Measurements from ENCODE around the gene CNOT3.
A peak's percentile ranks its signal among the peaks of the same experiment; 100 is the strongest.
"Not testable (repeated sequence)": the region's sequence is repeated elsewhere in the genome, so short reads cannot be mapped to it uniquely, and the experiment has no call there.

CNOT3 gene

DNA sequence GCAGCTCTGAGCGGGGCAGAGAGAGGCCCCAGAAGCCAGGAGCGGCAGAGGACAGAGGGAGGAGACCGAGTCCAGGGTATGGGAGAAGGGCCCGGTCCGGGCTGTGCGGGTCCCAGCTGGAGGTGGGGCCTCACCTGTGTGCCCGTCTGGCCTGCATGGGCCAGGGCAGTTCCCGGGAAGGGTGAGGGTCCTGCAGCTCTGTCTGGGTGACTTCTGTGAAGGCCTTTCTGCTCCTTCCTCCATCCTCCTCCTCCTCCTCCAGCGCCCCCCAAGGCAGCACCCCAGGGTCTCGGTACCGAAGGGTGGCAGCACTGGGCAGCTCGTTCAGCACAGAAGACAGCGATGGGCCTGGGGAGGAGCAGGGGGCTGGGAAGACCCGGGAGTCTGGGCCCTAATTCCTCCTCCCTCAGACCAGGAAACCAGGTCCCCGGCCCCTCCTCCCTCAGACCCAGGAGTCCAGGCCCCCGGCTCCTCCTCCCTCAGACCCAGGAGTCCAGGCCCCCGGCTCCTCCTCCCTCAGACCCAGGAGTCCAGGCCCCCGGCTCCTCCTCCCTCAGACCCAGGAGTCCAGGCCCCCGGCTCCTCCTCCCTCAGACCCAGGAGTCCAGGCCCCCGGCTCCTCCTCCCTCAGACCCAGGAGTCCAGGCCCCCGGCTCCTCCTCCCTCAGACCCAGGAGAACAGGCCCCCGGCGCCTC is 34.3 kb downstream of the CNOT3 start:
- not testable (repeated sequence) for DNase-seq (ENCODE audit: low read depth)

- no peak for DNase-seq (ENCODE audit: low read depth)
These were observed 35.2 kb downstream of the CNOT3 start, which contains the start of gene TMC4 for GRCh38 chr19:54172471-54173358. Gene TMC4 (minus strand): TSS chr19:54173160. CDS start chr19:54173117, 43 bp downstream.

GRCh38 chr19:54173359-54173699 is 35.8 kb downstream of the CNOT3 start:
- DNase-seq (ENCODE audit: low read depth): no peak

DNA sequence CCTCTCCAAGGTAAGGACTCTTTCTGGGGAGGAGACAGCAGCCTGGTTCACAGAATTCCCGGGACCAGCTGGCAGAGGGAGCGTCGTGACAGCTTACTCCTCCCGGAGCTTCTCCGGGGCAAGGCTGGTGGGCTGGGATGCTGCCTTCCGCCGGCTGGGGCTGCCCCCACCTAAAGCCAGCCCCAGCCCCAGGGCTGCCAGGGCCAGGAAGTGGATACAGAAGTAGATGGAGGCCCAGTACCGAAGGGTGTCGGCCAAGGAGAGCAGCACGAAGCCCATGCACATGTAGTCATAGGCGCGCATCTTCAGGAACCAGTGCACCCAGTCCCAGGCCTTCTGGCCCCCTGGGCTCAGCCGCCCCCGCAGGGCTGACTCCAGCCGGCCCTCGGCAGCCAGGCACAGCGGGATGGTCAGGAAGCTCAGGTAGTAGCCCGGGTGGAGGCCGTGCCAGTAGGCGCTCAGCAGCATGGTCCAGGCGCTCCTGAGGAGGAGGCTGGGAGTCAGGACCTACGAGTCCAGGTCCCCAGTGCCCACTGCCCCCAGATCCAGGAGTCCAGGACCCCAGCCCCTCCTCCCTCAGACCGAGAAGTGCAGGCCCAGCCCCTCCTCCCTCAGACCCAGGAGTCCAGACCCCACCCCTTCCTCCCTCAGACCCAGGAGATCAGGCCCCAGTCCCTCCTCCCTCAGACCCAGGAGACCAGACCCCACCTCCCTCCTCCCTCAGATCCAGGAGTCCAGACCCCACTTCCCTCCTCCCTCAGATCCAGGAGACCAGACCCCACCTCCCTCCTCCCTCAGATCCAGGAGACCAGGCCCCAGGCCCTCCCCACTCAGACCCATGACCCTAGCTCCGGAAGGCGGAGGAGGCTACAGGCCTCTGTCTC is 36.6 kb downstream of the CNOT3 start:
- no peak for DNase-seq (ENCODE audit: low read depth)

DNA sequence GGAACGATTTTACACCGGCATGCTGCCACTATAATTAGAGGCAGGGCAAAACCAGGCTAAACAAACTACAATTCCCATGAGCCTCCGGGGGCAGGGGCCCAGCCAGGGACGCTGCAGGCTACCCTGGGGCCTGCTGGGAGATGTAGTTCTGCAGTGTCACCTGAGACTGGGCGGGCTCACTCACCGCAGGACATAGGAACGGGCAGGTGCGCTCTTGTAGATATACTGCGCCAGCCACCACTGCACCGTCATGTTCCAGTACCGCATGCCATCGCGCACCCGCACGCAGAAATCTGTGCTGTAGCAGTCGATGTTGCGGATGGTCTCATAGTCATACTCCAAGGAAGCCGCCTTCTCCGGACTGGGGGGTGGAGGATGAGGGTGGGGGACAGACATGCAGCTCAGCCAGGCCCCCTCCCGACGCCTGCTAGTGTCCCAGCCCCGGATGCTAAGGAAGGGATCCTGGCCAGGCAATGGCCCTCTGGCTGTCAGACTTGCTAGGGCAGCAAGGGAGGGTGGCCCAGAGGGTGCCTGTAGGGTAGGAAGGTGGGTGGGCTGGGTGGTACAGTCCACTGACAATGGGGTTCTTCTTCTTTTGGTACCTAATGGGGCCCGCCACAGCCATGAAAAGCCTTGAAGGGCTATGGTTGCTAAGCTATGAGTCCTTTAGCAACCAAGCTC is 41.2 kb downstream of the CNOT3 start:
- no peak for DNase-seq (ENCODE audit: low read depth)

GRCh38 chr19:54179262-54179852 is 41.8 kb downstream of the CNOT3 start:
- no peak for DNase-seq (ENCODE audit: low read depth)

- no peak for DNase-seq (ENCODE audit: low read depth)
These were observed 42.4 kb downstream of the CNOT3 start for GRCh38 chr19:54179921-54180461.

GRCh38 chr19:54180691-54181091 is 43.1 kb downstream of the CNOT3 start:
- DNase-seq (ENCODE audit: low read depth): no peak

GRCh38 chr19:54181894-54182293 is 44.3 kb downstream of the CNOT3 start:
- DNase-seq (ENCODE audit: low read depth): not testable (repeated sequence)

DNA sequence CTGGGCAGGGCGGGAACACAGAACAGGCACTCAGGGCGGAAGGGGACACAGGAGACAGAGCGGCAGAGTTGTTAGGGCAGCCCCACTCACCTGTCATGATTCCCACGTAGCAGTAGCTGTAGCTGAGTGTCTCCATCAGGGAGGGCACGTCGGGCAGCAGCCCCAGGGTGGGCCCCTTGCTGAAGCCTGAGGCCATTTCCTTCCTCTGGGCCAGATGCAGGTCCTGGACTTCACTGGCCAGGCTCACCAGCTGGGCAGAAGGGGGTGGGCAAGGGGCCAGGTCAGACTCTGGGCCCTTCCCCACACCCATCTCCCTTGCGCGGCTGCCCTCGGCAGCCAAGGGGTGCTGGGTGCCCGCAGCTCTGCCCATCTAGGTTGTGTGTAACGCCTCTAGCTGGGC is 45.9 kb downstream of the CNOT3 start:
- DNase-seq (ENCODE audit: low read depth): no peak

DNA sequence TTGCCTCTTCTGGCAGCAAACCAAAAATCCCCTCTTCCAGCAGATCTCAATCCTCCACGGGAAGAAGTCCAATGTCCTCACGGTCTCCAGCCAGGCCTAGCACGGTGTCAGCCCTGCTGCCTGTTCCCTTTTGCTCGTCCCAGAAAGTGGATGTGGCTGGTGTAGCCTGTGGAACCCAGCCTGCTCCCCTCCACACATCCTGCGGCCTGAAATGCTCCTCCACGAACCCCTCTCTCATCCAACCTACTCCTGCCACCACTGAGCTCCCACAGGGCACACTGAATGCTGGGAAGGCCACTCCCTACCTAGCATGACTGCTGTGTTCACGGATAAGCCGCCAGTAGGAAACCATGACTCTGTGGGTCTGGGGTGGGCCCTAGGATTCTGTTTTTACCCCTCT is 48.8 kb downstream of the CNOT3 start:
- DNase-seq (ENCODE audit: low read depth): no peak

- DNase-seq (ENCODE audit: low read depth): no peak
These were observed 49.4 kb downstream of the CNOT3 start for GRCh38 chr19:54186934-54187381.

GRCh38 chr19:54188215-54188871 is 50.8 kb downstream of the CNOT3 start:
- DNase-seq (ENCODE audit: low read depth): peak; percentile 51

- DNase-seq (ENCODE audit: low read depth): no peak
These were observed 51.7 kb downstream of the CNOT3 start, which contains the start of gene MBOAT7 for GRCh38 chr19:54189145-54189734. Gene MBOAT7 (minus strand): TSS chr19:54189580. CDS start chr19:54188508, 1,072 bp downstream.

- DNase-seq (ENCODE audit: low read depth): peak; percentile 100
These were observed 52.4 kb downstream of the CNOT3 start for GRCh38 chr19:54189735-54190502.

DNA sequence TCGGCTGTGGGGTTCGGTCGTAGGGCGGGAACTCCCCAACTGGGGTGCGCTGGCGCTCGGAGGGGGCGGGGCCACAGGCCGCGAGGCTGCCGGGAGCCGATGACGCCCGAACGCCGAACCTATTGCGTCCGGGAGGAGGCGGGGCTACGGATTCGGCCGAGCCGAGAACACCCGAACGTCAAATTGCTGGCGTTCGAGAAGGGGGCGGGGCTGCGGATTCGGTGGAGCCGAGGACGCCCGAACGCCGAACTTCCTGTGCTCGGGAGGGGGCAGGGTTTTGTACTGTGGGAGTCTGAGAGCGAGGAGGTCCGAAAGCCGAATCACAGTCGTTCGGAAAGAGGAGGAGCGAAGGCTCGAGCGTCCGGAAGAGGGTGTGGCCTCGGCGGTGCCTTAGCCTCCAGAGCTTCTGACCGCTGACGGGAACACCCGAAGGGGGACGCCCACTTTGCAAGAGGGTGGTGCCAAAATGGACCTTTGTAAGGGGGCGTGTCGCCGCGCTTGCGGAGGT is 53.0 kb downstream of the CNOT3 start:
- DNase-seq (ENCODE audit: low read depth): peak; percentile 100

- peak; percentile 79 for DNase-seq (ENCODE audit: low read depth)
These were observed 53.6 kb downstream of the CNOT3 start, which contains the start of gene TSEN34 for GRCh38 chr19:54191011-54191810. Gene TSEN34 (plus strand): TSS chr19:54191308. CDS start chr19:54191365, 57 bp downstream.

Measured in activated T-cell treated with anti-CD3 and anti-CD28 coated beads for 24 hours (primary cell).